HG02623 (cell line): ENCODE measurements around the gene FADS3.

ENCODE experiments used
- ATAC-seq: cut with Tn5 transposase; IDR thresholded peaks from one replicate; pipeline ENCODE4 v1.9.1; 2021; ENCODE audit warnings: moderate library complexity; ENCODE audit not compliant: unreplicated experiment

The FADS3 gene

DNA sequence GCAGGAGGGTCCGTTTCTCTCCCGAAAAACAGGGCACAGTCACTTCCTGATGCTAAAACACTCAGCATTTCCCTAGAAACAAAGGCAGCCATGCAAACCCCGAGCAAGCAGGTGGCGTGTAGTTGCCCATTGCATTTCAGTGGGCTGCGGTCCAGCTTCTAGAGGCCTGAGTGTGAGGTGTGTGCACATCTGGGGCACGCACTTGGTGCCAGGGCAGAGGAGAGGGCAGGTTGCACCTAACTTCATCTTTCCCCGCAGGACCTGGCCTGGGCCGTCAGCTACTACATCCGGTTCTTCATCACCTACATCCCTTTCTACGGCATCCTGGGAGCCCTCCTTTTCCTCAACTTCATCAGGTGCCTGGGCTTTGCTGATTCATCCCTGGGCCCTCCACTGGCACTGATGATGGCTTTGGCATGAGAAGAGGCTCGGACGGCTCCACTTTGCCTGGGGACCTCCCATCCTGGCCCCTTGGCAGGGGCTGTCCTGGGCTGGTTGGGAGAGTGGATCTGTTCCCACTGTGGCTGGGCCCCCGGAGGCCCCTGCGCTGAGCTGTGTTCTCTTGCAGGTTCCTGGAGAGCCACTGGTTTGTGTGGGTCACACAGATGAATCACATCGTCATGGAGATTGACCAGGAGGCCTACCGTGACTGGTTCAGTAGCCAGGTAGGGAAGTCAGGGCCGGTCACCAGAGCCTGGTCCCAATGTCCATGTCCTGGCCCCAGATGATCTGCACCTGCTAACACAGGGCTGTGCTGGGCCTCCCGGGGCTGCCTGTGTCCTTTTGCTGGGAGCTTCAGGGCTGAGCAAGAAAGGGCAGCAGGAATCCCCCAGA, 28.4 kb downstream of the FADS3 start:
- ATAC-seq: no peak

DNA sequence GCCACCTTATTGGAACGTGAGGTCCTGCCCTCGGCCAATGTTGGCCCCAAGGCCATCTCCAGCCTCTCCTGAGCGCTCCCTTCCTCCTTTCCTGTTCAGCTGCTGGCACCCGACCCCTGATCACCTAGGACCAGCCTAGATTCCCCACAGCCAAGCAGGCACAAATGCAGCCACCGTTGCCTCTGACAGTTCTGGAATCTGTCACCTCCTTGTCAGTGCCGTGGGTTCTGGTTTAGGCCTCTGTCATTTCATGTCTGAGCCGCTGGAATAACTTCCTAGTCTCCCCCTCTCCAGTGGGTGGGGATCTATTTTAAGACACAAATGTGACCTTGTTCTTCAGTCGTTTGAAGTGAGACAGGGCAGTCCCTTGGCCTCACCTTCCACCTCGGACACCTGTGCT, 29.7 kb downstream of the FADS3 start:
- no peak for ATAC-seq

DNA sequence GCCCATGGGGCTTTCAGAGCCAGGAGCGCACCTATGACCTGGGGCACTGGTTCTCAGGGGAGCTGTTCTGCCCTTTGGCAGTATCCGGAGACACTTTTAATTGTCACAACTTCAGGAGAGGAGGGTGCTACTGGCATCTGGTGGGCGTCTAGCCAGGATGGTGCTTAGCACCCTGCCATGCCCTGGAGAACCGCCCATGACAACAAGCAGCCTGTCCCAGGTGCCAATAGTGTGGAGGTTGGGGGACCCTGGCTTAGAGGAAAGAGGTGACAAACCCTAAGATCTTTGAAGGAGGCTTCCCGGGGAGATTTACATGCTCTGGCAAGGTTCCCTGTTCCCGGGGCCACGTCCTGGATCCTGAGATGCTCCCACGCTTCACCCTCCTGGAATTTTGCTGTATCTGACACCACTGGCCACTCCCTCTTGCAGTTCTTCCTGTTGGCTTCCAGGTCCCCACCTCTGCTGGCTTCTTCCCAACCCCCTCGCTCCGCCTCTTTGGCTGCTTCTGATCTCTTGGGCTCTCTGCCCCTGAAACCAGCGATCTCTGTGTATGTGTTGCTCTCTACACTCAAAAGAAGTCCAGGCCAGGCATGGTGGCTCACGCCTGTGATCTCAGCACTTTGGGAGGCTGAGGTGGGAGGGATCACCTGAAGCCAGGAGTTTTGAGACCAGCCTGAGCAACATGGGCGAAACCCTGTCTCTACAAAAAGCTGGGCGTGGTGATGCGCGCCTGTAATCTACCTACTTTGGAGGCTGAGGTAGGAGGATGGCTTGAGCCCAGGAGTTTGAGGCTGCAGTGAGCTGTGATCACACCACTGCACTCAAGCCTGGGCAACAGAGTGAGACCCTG, 31.1 kb downstream of the FADS3 start:
- ATAC-seq: no peak

DNA sequence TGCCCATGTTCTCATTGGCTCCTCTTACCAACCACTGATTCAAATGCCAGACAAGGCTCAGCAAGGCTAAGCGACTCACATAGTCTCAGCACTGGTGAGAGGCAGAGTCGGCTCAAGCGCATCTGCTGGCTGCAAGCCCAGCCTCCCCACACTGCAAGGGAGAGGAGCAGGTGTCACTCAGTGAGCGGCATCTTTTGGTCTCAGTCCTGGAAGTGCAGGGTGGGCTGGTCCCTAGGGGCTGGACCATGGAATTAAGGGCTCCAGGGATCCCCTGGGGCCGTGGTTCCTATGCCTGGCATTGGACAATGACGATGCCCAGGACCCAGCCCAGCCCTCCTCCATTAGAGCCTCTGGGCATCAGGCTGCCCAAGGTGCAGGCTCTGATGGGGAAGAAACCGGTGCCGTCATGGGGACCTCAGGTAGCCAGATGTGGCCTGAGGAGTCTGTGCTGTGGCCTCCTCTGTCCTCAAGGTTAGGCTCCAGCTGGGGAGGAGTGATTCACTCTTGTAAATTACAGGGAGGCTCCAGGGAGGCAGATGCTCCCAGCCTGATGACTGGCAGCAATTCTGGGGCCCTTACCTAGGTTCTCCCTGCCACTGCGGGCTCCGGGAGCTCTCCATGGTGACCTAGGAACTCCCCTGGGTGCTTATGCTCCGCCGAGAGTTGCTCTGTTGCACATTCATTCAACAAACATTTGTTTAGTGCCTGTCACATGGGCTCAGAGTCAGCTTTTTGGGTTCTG, 35.2 kb downstream of the FADS3 start:
- no peak for ATAC-seq

DNA sequence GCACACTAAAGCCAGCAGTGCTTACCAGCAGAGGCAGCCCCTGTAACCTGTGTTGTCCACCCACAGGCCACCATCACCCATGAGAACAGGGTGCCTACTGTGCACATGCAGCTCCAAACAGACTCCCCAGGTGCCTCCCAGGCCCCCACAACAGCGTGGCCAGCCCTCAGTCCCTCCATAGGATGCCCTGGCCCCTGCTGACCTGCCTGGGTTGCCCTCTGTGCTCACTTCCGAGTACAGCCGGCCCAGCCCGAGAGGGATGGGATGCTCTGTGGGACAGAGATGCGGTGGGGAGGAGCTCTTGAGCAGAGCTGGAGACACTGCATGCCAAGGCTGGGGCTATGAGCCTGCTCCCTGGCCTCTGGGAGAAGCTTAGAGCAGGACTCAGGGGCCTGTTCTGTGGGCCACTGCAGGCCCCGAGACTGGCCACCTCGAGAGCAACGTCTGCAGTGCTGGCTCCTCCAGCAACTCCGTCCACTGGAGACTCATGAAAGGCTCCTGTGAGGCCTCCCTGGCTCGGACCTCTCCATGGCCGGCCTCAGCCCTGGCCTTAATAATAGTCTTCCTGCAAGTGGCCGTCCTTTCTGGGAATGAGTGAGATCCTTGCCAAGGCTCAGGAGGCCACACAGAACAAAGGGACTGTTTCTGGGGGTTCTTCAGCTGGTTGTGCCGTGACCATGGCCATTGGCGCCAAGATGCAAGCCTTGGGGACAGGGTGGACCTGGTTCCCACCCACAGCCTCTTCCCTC, 36.2 kb downstream of the FADS3 start:
- no peak for ATAC-seq

DNA sequence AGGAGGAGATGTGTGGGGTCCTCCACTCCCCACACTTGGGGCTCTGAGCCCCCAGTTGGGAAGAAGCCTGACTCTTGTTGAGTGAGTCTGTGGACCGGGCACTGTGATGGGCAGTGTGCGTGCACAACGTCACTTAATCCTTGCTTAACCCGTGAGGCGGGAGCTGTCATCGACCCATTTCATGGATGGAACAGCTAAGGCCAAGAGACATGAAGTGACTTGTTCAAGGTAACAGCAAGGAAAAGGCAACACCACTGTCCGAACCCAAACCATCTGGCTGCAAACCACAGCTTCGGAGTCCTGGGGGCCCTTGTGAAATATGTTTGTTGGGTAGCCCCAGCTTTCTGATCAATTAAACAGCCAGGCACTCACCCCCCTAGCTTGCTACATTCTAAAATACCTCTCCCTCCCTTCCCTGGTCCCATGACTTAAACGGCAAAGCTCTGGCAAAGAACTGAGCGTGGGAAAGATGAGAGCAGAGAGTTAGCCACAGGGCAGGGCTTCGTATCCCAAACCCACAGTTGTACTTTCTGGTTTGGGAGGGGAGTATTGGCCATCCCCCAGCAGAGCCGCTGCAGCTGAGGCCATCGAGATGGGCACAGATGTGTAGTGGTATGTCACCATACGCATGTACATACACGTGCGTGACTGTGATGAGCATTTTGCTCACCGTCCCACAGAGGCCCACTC, 37.0 kb downstream of the FADS3 start:
- no peak for ATAC-seq

DNA sequence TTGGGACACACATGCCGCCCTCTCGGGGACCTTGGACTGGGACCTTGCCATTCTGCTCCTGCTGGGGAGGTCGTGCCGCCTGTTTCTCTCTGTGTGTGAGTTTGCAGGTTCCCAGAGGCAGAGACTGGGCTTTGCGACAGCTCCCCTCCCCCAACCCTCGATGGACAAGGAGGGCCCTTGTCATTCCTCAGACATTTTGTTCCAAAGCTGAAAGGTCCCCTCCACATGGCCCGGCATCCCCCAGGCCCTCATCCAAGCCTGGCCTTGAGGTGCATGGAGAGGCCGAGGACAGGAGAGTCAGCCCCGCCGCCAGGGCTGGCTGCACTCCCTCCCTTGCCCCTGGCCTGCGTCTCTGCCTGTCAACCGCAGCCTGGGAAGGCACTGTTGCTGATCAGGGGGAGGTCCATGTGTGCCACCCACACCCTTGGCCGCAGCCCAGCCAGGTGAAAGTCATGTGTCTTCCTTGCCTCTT, 37.6 kb downstream of the FADS3 start:
- no peak for ATAC-seq

DNA sequence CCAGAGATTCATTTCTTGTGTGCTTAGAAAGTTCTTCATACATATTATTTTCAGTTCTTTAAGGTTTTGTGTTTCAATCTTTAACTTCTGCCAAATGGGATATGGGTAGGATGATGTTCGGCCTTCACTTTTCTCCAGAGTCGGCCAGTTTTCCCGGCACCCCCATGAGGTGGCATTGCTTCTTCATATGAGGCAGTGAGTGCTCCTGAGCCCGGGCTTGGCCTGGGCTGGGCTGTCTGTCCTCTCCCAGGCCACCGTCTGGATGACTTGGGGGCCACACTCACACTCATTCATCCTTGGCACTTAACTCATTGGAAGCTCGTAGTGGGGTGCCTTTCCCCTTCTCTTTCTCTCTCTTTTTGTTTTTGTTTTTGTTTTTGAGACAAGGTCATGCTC, 39.4 kb downstream of the FADS3 start:
- no peak for ATAC-seq

DNA sequence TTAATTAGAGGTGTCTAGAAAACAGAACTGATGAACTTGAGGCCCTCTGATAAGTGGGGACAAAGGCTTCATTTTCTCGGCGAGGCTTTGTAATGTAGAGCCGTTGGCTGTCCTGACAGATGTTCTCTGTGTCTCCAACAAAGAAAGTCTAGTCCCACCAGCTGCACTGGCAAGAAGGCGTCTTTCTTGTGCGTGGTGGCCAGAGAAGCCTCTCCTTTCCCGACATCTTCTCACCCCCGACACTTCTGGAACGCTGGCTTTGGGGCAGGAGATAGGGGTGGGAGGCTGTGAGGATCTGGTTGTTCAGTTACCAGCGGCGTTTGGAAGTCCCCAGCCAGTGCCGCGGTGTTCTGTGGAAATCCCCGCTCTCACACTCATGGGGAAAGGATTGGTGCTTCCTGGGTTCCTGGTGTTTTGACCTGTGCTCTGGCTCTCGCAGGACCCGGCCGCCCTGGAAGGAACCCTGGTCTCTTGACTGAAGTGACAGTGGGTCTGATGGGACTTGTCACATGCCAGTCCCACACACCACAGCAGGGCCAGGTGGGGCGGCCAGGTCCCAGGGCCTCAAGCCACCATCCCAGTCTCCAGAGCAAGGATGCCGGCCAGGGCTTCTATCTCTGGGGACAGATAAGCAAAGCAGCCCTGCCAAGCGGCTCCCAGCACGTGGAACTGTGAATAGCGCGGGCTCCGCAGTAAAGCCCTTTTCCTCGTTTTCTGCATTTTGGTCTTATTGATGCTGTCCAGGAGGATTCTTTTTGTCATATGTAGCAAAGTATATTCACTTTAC, 40.0 kb downstream of the FADS3 start:
- no peak for ATAC-seq

DNA sequence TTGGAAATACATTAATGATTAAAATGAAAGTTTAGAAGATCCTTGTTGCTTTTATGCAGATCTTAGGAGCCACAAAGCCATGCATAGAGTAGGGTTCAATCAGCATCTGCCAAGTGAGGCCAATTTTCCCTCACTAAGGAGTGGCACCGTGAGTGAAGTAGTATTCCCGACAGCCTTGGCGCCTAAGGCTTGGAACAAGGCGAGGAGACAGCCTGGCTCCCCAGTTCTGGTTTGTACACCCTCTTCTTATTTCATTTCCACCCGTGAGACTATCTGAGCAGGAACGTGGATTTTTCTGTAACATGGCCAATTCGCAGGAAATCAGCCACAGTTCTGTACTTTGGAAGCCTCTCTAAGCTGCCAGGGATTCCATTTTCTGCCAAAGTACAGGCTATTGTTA, 40.7 kb downstream of the FADS3 start:
- no peak for ATAC-seq

DNA sequence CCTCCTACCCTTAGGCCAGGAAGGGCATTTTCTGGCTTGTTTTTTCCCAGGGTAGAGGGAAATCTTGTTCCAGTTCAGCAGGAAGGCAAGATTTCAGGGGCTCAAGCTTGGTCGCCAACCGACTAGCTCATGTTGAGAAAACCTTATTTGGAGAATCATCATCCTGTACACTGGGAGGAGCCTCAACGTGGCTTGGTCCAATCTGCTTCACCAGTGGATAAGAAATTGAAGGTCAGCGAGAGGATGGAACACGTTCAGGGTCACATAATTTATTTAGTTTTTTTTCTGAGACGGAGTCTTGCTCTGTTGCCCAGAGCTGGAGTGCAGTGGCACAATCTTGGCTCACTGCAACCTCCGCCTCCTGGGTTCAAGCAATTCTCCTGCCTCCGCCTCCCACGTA, 42.7 kb downstream of the FADS3 start:
- ATAC-seq: no peak

DNA sequence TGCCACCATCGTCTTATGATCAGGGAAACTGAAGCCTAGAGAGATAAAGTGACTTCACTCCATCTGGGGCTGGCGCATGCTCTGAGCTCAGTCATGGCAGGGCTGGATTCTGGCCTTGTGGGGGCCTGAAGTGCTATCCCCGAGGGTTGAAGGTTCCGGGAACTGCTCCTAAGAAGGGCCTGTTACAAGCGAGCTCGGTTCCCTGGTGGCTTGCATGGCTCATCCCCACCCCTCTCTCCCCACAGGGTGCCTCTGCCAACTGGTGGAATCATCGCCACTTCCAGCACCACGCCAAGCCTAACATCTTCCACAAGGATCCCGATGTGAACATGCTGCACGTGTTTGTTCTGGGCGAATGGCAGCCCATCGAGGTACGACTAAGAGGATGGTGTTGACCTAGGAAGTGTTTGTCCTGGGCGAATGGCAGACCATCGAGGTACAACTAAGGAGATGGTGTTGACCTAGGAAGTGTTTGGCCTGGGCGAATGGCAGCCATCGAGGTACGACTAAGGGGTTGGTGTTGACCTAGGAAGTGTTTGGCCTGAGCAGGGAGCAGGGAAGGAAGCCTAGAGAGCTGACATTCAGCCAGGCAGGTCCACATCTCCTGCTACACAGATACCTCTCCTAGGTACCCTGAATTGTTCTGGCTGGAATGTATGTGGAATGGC, 43.3 kb downstream of the FADS3 start:
- no peak for ATAC-seq

DNA sequence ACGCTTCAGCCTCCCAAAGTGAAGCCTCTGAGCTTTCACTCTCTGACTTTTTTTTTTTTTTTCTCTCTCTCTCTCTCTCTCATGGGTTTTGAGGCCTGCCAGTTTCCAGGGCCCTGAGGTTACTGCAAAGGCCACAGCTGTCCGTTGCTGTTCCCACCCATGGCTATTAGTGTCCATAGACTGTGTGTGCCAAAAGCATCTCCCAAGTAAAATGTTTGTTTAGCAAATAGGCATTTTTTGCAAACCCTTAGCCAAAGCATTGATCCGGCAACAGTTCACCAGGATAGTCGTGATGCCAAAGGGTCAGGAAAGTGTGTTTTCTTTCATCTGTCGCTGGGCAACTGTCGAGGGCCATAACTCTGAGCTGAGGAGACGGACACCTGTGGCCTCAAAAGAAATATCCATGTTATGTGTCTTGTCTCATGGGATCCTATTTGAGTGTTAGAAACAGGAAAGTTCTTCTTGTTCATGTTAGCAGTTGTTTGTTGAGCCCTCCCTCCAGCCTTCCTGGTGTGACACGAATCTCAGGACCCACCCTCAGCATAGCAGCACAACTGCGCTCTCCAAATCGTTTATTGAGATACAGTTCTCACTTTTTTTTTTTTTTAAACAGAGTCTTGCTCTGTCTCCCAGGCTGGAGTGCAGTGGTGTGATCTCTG, 44.9 kb downstream of the FADS3 start:
- ATAC-seq: no peak

DNA sequence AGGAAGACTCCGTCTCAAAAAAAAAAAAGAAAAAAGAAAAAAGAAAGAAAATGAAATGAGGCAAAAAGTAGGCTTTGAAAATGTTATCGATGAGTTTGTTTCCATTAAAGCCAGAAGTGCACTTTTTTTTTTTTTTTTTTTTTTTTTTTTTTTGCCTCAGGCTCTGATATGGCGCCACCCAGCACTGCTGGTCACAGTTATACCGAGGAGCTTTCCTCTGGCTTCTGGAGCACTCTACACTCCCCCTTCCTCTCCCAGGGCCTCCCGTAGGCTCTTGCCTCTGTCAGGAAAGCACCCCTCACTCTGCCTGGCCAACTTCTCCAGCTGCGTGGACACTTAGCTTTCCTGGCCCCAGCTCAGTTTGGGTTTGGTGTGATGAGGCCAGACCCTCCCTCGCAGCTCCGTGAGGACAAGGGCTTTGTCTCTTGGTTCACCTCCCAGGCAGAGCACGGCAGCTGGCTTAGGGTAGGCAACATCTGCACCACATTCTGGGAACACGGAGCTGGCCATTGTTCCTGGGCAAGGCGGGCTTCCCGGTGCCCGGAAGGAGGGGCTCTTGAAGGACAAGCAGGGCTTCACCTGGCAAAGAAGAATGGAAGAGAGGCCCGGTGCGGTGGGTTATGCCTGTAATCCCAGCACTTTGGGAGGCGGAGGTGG, 46.3 kb downstream of the FADS3 start:
- ATAC-seq: no peak

DNA sequence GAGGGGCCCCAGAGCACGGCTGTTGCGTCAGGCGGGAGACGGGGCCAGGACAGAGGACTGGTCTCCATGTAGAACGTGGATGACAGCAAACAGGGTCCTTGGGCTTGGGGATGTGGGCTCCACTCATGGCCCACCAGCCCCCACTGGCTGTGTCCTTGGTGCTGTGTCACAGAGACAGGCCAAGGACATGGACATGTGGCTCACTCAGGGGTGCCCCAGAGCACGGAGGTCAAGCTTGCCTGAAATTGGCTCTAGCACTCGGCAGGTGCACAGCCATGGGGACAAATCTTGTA, 48.9 kb downstream of the FADS3 start:
- no peak for ATAC-seq

DNA sequence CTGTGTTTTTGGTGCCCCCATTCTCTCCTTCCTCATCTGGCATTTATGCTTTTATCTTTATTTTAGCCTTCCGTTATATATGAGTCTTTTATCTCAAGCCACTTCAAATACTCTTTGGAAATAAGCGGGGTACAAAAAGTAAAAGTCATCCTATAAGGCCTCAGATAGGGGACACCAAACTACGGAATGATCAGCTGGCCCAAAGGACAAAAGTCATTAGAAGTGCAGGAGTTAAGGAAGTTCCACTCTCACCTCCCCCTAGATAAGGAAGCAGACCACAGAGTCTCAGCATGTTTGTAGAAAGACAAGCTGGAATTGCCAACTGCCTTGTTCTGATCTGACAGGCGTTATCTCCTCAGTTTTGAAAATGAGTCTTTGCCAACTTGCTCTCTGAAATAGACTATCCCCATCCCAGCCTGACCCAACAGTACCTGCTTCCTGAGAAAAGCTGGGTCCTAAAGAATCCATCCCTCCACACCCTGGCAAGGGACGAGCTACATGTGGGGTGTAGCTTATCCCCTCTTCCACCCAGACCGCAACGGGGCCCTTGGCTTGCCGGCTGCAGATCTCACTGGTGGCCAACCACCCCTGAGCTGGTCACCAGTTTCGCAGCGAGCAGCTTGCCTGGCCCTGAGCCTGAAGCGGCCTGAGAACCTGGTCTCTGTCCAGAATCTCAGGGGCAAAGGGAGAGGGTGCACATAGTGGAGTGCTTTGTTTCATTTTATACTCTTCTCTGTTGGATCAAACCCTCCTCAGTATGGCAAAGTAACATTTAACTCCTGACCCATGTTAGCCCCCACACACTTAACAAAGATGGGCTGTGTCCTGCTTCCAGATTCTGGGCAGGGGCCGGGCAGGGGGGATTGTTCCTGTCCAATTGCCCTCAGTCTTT, 49.5 kb downstream of the FADS3 start:
- no peak for ATAC-seq

DNA sequence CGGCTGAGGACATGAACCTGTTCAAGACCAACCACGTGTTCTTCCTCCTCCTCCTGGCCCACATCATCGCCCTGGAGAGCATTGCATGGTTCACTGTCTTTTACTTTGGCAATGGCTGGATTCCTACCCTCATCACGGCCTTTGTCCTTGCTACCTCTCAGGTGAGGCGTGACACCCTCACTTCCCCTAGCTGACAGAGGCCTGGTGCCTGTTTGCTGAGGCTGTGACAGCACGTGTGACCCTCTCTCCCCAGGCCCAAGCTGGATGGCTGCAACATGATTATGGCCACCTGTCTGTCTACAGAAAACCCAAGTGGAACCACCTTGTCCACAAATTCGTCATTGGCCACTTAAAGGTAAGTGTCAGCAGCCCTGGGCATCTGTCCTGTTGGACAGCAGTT, 51.0 kb downstream of the FADS3 start:
- ATAC-seq: no peak
